ENCODE data around the gene RYR2.

DNA sequence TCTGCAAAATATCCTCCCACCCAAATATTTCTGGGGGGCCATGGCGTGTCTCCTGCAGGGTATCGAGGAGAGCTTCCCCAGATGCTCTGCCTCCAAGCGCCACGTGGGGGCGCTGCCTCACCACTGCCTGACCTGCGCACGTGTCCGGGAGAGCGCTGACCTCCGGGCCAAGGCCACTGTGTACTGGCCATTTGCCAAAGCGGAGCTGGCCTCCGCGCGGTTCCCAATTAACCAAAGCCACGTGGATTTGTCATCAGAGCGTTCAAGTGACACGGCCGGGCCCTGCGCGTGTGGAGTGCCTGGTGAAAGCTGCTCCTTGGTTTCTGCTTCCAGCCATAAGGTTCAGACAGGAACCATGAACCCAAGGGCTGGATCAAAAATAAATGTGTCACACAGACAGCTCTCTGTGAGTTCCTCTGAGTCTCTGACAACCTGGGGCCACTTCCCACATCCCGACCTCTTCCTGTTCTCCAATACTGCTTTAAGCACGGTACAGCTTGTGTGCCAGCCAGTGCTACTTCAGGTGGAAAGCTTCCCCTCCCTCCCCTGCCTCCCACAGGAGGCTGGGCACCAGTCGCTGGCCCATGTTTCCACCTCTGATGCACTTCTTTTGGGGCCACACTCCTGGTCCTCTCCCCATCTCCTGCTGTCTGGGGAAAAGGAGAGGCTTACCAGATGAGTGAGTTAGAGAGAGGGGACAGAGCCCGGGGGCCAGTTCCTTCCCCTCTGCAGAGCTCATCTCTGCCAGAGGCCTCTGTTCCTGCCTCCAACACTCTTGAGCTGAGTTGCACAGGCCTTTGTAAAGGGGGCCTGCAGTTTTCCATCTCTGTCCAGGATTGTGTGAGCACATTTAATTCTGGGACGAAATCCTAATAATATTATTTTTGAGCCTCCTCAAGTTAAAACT is 822.6 kb downstream of the RYR2 start:
- peak; percentile 71 for TF ChIP-seq CTCF (conservative IDR thresholded peaks at IDR 0.05; ENCODE audit: low read depth, low read length)
- TF ChIP-seq EZH2 (IDR thresholded peaks at IDR 0.05; ENCODE audit: borderline replicate concordance, low read depth, low read length, poor library complexity, severe bottlenecking) = no peak

Measured in A673 (cell line).